Hepatocyte (in vitro differentiated cells): Measurements from ENCODE around the gene FREM1.

Experiments
- CTCF ChIP-seq: fragments of 200-600 bp; sonication (generic); IDR thresholded peaks from 2 replicates; pipeline ENCODE4 v1.5.1; 2016; ENCODE audit warnings: antibody characterized with exemption, mild to moderate bottlenecking; ENCODE audit not compliant: poor library complexity
- EZH2 ChIP-seq: fragments of 200-600 bp; sonication (generic); IDR thresholded peaks from 2 replicates; pipeline ENCODE4 v1.6.1; 2016; ENCODE audit warnings: antibody characterized with exemption, mild to moderate bottlenecking, borderline replicate concordance
- EZH2phosphoT487 ChIP-seq: fragments of 200-600 bp; sonication (generic); IDR thresholded peaks from one replicate; pipeline ENCODE4 v1.6.1; 2018; ENCODE audit warnings: antibody characterized with exemption, mild to moderate bottlenecking, low read depth, moderate library complexity; ENCODE audit not compliant: unreplicated experiment, severe bottlenecking

- TF ChIP-seq CTCF (no peak), EZH2 (no peak), EZH2phosphoT487 (no peak)
These were observed 28.1 kb downstream of the FREM1 start for GRCh38 chr9:14882090-14882489.
